ENCODE measurements around the gene DACH1. TPM values are rescaled to one million over a fixed set of nuclear protein-coding genes. Genes with fewer than 3 reads are reported as not detected.

Gene DACH1
- total and polyA plus RNA-seq, 4 donors = 1.4 to 42.3 (median 3.7) TPM

DNA sequence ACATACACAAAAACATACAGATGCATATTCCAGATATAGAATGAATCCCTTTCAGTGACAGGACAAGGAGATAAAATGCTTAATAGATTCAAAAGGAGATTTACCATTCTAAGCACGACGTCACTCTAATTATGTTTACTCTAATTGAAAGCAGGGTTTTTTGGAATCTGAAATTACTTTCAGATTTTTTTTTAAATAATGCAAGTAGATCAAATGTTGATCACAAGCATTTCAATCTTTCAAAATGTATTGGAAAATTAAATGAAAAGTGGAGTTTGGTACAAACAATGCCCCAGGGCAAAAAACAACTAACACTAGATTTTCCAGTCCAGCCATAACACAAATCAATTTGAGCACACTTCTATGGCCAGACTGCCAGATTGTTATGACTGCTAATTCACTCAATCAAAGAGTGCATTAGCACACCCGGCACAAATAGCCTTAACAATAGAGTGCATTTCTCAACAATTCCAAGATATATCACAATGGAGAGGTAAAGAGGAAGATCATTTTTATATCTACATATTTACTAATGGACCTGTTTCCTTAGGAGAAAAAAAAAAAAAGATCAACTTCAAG is 4.3 kb upstream of the DACH1 start:
- 71 to 73% methylated on average over 3 of the region's 3 CpGs for WGBS, 2 donors
- TF ChIP-seq, protein P1, sequence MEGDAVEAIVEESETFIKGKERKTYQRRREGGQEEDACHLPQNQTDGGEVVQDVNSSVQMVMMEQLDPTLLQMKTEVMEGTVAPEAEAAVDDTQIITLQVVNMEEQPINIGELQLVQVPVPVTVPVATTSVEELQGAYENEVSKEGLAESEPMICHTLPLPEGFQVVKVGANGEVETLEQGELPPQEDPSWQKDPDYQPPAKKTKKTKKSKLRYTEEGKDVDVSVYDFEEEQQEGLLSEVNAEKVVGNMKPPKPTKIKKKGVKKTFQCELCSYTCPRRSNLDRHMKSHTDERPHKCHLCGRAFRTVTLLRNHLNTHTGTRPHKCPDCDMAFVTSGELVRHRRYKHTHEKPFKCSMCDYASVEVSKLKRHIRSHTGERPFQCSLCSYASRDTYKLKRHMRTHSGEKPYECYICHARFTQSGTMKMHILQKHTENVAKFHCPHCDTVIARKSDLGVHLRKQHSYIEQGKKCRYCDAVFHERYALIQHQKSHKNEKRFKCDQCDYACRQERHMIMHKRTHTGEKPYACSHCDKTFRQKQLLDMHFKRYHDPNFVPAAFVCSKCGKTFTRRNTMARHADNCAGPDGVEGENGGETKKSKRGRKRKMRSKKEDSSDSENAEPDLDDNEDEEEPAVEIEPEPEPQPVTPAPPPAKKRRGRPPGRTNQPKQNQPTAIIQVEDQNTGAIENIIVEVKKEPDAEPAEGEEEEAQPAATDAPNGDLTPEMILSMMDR (IDR thresholded peaks at IDR 0.05; ENCODE audit: control extremely low read depth, extremely low read depth) = no peak
- DNase-seq = no peak
- H3K9ac ChIP-seq (ENCODE audit: insufficient read depth in 1 of 2, low read length in 2 of 2) = no peak overlapping the region
- H3K9me3 ChIP-seq (ENCODE audit: control insufficient read depth in 4 of 4, insufficient read depth in 3 of 4, low read length in 3 of 4) = no peaks in the 10 kb centered on the region
- H3K36me3 ChIP-seq (ENCODE audit: control insufficient read depth in 4 of 4, insufficient read depth in 4 of 4, low read length in 4 of 4) = no peaks in the 10 kb centered on the region
- no peak overlapping the region for H3K4me3 ChIP-seq
- ATAC-seq (ENCODE audit: insufficient read depth, low FRiP score) = no peak
- H3K27ac ChIP-seq (ENCODE audit: low read depth in 1 of 2, low read length in 1 of 2) = no peak overlapping the region
- H3K27me3 ChIP-seq (ENCODE audit: control insufficient read depth in 3 of 3, insufficient read depth in 3 of 3, low read length in 2 of 3) = peaks cover 0 to 22% (median 6%) of the 10 kb centered on the region in 3 donors
- peaks cover 0 to 7% (median 0%) of the 10 kb centered on the region in 5 donors for H3K4me1 ChIP-seq (ENCODE audit: control insufficient read depth in 5 of 5, insufficient read depth in 5 of 5, low read length in 5 of 5)

DNA sequence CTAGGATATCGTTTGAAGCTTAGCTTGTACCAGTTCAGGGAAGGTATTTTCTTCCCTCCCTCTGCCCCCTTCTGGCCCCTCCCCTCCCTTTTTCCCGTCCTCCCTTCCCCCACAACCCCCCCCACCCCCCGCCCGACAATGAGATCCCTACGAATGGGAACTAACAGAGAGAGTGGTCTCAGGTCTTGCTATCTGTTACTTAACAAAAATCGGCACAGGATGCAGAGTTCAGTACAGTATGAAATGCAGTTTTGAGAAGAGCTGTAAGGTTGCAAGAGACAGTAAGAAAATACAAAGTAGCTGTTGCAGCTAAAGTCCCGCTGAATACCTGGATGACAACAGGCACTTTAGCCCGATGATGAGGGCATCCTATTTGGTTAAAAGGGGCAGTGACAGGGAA is 3.1 kb upstream of the DACH1 start:
- H3K4me3 ChIP-seq = no peak overlapping the region
- no peak for DNase-seq
- H3K27me3 ChIP-seq (ENCODE audit: control insufficient read depth in 3 of 3, insufficient read depth in 3 of 3, low read length in 2 of 3) = peaks cover 0 to 25% (median 6%) of the 10 kb centered on the region in 3 donors
- no peaks in the 10 kb centered on the region for H3K9me3 ChIP-seq (ENCODE audit: control insufficient read depth in 4 of 4, insufficient read depth in 3 of 4, low read length in 3 of 4)
- no peak for ATAC-seq (ENCODE audit: insufficient read depth, low FRiP score)
- 27 to 38% methylated on average over 8 of the region's 8 CpGs for WGBS, 2 donors
- peaks cover 0 to 4% (median 0%) of the 10 kb centered on the region in 4 donors for H3K36me3 ChIP-seq (ENCODE audit: control insufficient read depth in 4 of 4, insufficient read depth in 4 of 4, low read length in 4 of 4)
- TF ChIP-seq, protein P1 (IDR thresholded peaks at IDR 0.05; ENCODE audit: control extremely low read depth, extremely low read depth) = no peak
- no peak overlapping the region for H3K9ac ChIP-seq (ENCODE audit: insufficient read depth in 1 of 2, low read length in 2 of 2)
- no peak overlapping the region for H3K27ac ChIP-seq (ENCODE audit: low read depth in 1 of 2, low read length in 1 of 2)
- peaks cover 0 to 7% (median 1%) of the 10 kb centered on the region in 5 donors for H3K4me1 ChIP-seq (ENCODE audit: control insufficient read depth in 5 of 5, insufficient read depth in 5 of 5, low read length in 5 of 5)

DNA sequence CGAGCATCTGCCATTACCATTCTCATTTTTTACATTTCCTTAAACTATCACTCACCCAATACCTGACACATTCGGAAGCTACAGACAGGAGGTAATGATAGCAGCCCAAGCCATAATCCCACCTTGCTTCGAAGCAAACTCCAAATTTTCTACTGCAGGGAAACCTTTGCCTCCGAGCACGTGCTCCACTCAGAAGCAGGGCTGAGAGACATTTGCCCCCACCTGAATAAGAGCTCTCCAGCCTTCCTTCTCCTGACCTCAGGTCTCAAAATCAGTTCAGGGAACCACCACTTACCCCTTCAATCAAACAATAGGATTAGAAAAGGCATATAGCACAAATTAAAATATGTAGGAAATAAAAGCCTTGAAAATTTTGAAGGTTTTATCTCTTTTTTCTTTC is 2.3 kb upstream of the DACH1 start:
- DNase-seq = no peak
- H3K36me3 ChIP-seq (ENCODE audit: control insufficient read depth in 4 of 4, insufficient read depth in 4 of 4, low read length in 4 of 4) = peaks cover 0 to 8% (median 0%) of the 10 kb centered on the region in 4 donors
- H3K4me3 ChIP-seq = no peak overlapping the region
- TF ChIP-seq, protein P1 (IDR thresholded peaks at IDR 0.05; ENCODE audit: control extremely low read depth, extremely low read depth) = no peak
- peaks cover 0 to 7% (median 3%) of the 10 kb centered on the region in 5 donors for H3K4me1 ChIP-seq (ENCODE audit: control insufficient read depth in 5 of 5, insufficient read depth in 5 of 5, low read length in 5 of 5)
- peaks cover 0 to 31% (median 6%) of the 10 kb centered on the region in 3 donors for H3K27me3 ChIP-seq (ENCODE audit: control insufficient read depth in 3 of 3, insufficient read depth in 3 of 3, low read length in 2 of 3)
- WGBS, 2 donors = 86 to 96% methylated on average over 5 of the region's 5 CpGs
- H3K27ac ChIP-seq (ENCODE audit: low read depth in 1 of 2, low read length in 1 of 2) = no peak overlapping the region
- no peak for ATAC-seq (ENCODE audit: insufficient read depth, low FRiP score)
- H3K9ac ChIP-seq (ENCODE audit: insufficient read depth in 1 of 2, low read length in 2 of 2) = no peak overlapping the region
- no peaks in the 10 kb centered on the region for H3K9me3 ChIP-seq (ENCODE audit: control insufficient read depth in 4 of 4, insufficient read depth in 3 of 4, low read length in 3 of 4)
